GM21381 (cell line): Measurements from ENCODE around the gene NRN1L.
"Not testable (repeated sequence)": the region's sequence is repeated elsewhere in the genome, so short reads cannot be mapped to it uniquely, and the experiment has no call there.

Experiments
- ATAC-seq: cut with Tn5 transposase; IDR thresholded peaks from one replicate; pipeline ENCODE4 v1.9.1; 2021; ENCODE audit warnings: mild to moderate bottlenecking, moderate library complexity; ENCODE audit not compliant: unreplicated experiment

Gene NRN1L

GRCh38 chr16:67860589-67861398 lies 23.9 kb upstream of the NRN1L start:
- ATAC-seq = no peak

DNA sequence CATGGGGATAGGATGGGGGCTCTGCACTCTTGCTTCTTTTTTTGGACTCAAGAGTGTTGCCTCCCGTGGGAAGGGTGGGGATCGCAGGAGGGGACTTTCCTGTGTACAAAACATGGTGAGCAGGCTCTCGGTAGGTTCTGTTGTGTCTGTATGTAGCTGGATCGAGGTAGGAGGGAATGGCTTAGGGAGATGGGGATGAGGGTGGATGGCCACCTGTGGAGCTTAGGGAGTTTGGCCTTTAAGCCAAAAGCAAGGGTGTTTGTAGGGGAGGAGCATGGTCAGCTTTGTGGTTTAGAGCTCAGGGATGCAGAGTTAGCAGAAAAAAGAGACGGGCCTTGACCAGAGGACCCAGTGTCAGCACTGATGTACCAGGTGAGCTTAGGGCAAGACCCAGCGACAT lies 22.8 kb upstream of the NRN1L start:
- ATAC-seq = no peak

GRCh38 chr16:67862623-67863583 lies 21.8 kb upstream of the NRN1L start:
- no peak for ATAC-seq

DNA sequence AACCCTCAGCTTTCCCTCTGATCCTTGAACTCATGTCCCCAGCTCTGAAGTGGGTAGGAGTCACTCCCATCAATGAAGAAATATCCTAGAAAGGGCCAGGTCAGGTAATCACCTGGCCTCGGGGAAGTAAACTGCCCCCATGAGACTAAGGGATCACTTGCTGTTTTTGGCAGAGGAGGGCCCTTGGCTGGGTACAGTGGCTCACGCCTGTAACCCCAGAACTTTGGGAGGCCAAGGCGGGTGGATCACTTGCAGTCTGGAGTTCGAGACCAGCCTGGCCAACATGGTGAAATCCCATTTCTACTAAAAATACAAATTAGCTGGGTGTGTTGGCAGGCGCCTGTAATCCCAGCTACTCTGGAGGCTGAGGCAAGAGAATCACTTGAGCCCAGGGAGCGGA lies 20.6 kb upstream of the NRN1L start:
- ATAC-seq = not testable (repeated sequence)

DNA sequence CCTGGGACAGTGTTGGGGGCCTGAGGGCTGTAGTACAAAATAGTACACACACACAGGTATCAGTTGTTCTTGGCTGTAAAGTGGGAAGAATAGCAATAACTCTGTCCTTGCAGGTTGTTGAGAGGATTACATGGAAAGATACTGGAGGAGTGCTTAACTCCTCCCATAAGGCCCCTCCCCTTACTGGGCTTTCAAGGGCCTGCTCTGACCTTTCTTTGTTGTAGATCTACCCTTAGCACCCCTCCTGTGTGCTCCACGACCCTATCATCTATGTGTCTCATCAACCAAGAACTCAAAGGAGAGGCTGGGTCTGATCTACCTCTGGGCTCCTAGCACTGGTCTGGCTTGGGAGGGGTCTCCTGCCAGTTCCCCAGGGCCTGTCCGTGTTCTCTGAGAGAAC lies 20.1 kb upstream of the NRN1L start:
- ATAC-seq = no peak

DNA sequence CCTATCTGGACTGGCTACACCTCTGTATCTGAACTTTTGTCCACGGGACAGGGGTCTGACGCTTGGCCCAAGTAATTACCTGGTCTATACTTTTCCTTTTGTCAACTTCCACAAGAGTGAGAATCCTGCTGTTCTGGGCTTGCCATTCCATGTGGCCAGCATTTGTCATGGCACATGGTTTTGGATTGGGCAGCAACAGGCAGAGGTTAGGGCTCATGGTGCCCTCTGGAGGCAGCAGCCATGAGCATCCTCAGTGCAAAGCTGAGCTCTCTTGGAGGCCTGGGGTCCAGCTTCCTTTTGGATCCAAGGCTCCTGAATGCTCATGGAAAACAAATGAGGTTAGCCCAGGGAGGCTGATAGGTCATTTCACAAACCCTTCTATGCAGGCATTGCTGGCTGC lies 19.4 kb upstream of the NRN1L start:
- ATAC-seq = no peak

GRCh38 chr16:67868290-67868689 lies 16.4 kb upstream of the NRN1L start:
- ATAC-seq = no peak

DNA sequence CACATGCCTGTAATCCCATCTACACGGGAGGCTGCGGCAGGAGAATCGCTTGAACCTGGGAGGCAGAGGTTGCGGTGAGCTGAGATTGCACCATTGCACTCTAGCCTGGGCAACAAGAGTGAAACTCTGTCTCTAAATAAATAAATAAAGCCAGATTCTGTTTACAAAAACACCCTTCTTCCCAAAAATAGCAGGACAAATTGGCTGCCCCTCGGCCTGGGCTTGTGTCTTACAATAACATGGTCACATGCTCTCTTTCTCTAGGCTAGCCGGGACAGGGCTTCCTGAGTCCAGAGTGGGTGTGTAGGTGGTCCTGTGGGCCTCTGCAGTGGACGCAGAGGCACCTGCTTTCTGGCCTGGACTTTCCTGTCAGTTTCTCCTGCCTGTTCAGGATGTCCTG lies 15.0 kb upstream of the NRN1L start:
- no peak for ATAC-seq

- no peak for ATAC-seq
Measured at GRCh38 chr16:67871256-67871655, 13.4 kb upstream of the NRN1L start.

GRCh38 chr16:67872131-67872630 lies 12.5 kb upstream of the NRN1L start:
- ATAC-seq = no peak

- peak; percentile 74 for ATAC-seq
Measured at GRCh38 chr16:67872631-67873434, 11.9 kb upstream of the NRN1L start, which contains the start of gene EDC4. Gene EDC4 (plus strand): TSS chr16:67873052. CDS start chr16:67873262, 210 bp downstream.

- ATAC-seq = peak; percentile 4
Measured at GRCh38 chr16:67873435-67874370, 11.0 kb upstream of the NRN1L start.

DNA sequence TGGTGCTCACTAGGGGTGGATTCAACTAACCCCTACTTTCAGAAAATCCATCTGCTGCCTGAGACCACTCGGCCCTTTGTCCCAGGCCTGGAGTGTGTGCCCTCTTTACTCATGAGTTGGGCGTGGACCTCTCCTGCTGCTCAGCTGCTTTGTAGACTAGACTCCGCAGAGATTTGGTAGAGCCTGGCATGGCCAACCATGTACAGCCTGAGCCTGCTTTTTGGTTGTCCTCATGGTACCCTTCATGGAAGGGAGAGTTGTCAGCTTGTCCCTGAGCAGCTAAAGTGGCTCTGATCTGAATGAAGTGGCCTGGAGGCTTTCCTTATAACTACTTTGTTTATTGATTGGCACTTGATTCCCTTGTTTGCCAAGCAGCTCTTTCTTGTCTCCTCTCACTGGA lies 10.3 kb upstream of the NRN1L start:
- ATAC-seq = no peak

GRCh38 chr16:67877064-67877463 lies 7.6 kb upstream of the NRN1L start:
- no peak for ATAC-seq

- ATAC-seq = no peak
Measured at GRCh38 chr16:67878232-67878631, 6.5 kb upstream of the NRN1L start.

DNA sequence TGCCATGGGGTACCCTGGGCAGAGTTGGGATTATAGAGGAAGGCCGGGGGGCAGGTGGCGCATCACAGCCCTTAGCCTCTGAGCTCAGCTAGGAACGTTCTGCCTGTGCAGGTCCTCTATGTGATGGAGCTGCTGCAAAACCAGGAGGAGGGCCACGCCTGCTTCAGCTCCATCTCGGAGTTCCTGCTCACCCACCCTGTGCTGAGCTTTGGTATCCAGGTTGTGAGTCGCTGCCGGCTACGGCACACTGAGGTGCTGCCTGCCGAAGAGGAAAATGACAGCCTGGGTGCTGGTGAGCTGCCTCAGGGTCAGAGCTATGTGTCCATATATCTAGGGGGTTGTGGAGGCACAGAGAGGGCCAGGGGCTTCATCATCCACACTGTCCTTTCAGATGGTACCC lies 5.8 kb upstream of the NRN1L start:
- ATAC-seq = no peak

GRCh38 chr16:67879462-67879861 lies 5.2 kb upstream of the NRN1L start:
- ATAC-seq = no peak

- ATAC-seq = no peak
Measured at GRCh38 chr16:67879936-67880335, 4.7 kb upstream of the NRN1L start.

DNA sequence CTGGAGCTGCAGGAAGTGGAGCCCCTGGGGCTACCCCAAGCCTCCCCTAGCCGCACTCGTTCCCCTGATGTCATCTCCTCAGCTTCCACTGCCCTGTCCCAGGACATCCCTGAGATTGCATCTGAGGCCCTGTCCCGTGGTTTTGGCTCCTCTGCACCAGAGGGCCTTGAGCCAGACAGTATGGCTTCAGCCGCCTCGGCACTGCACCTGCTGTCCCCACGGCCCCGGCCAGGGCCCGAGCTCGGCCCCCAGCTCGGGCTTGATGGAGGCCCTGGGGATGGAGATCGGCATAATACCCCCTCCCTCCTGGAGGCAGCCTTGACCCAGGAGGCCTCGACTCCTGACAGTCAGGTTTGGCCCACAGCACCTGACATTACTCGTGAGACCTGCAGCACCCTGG lies 4.1 kb upstream of the NRN1L start:
- ATAC-seq = no peak
